ENCODE results near the gene INPP5D.
"Not testable (repeated sequence)": the region's sequence is repeated elsewhere in the genome, so short reads cannot be mapped to it uniquely, and the experiment has no call there.

Gene INPP5D

DNA sequence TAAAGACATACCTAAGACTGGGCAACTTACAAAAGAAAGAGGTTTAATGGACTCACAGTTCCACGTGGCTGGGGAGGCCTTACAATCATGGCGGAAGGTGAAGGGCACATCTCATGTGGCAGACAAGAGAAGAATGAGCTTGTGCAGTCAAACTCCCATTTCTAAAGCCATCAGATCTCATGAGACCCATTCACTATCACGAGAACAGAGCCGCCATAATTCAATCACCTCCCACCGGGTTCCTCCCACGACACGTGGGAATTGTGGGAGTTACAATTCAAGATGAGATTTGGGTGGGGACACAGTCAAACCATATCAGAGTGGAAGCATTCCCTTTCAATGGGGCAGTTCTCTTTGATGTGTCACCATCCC is 39.7 kb downstream of the INPP5D start:
- H3K4me3 ChIP-seq (ENCODE audit: low read length in 2 of 2); H3K4me1 ChIP-seq (ENCODE audit: control insufficient read depth, insufficient read depth, low read length); H3K36me3 ChIP-seq (ENCODE audit: control insufficient read depth in 2 of 2, insufficient read depth in 2 of 2, low read length in 2 of 2); H3K27me3 ChIP-seq (ENCODE audit: control insufficient read depth in 1 of 2, insufficient read depth in 2 of 2, low read length in 2 of 2); H3K9ac ChIP-seq (ENCODE audit: low read length in 2 of 2); H3K9me3 ChIP-seq (ENCODE audit: control insufficient read depth in 2 of 2, low read length in 2 of 2); H3K27ac ChIP-seq (ENCODE audit: low read length): not testable (repeated sequence)

DNA sequence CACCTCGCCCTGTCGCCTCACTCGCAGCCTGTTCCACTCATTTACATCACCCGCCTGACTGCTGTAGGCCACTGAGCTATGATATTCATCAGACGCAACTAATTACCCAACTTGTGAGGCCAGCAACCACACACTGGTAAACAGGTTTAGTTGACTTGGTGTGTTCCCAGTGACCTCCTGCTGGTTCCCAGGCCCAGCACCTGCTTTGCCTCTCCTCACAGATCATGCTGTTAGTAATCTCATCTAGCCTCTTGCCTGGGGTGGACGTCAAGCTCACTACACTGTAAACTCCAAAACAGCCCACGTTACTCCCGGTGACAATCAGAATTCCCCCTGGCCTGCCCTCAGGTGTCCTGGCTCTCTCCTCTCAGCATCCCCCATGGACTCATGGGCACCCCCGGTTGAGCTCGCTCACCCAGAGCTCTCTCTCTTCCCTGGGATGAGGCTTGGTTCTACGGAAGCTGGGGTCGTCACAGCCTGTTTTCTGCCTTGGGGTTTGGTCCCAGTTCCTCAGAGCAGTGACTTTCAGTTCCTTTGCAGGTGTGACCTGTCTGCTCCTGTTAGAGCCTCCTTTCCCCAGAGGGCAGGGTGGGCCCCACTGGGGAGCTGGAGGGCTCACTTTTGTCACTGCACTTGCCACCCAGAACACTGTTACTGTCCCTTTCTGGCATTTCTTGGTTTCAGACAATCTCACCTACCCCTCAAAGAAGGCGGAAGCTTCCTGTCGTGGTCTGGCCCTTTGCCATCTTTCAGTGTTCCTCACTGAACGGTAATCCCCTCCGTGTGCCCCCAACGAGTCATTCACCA is 40.3 kb downstream of the INPP5D start:
- no peak overlapping the region for H3K9ac ChIP-seq (ENCODE audit: low read length in 2 of 2)
- no peaks in the 10 kb centered on the region for H3K27me3 ChIP-seq (ENCODE audit: control insufficient read depth in 1 of 2, insufficient read depth in 2 of 2, low read length in 2 of 2)
- no peak overlapping the region for H3K4me3 ChIP-seq (ENCODE audit: low read length in 2 of 2)
- H3K36me3 ChIP-seq (ENCODE audit: control insufficient read depth in 2 of 2, insufficient read depth in 2 of 2, low read length in 2 of 2), result no peaks in the 10 kb centered on the region
- no peak overlapping the region for H3K27ac ChIP-seq (ENCODE audit: low read length)
- H3K4me1 ChIP-seq (ENCODE audit: control insufficient read depth, insufficient read depth, low read length), result no peaks in the 10 kb centered on the region
- H3K9me3 ChIP-seq (ENCODE audit: control insufficient read depth in 2 of 2, low read length in 2 of 2), result no peaks in the 10 kb centered on the region

DNA sequence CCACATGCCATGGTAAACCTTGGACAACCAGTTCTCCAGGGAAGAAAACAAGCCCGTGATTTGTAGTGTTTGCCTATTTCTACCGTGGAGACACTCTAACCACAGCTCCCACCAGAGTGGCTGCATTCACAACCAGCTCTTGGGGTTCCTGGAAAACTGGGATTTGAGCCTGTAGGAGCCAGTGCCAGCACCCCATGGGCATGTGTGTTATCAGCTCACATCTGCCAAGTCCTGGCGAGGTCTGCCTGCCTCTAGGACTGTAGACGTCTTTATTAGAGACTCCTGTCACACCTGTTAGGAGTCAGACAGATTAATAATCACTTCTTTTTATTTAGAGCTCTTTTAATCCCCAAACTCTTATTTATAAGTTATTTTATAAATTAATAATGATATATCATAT is 41.0 kb downstream of the INPP5D start:
- Histone ChIP-seq H3K36me3 (ENCODE audit: control insufficient read depth in 2 of 2, insufficient read depth in 2 of 2, low read length in 2 of 2) (no peaks in the 10 kb centered on the region), H3K9me3 (ENCODE audit: control insufficient read depth in 2 of 2, low read length in 2 of 2) (peaks cover 0 to 3% of the 10 kb centered on the region in 2 donors), H3K4me3 (ENCODE audit: low read length in 2 of 2) (no peak overlapping the region), H3K9ac (ENCODE audit: low read length in 2 of 2) (no peak overlapping the region), H3K27ac (ENCODE audit: low read length) (no peak overlapping the region), H3K27me3 (ENCODE audit: control insufficient read depth in 1 of 2, insufficient read depth in 2 of 2, low read length in 2 of 2) (no peaks in the 10 kb centered on the region), H3K4me1 (ENCODE audit: control insufficient read depth, insufficient read depth, low read length) (no peaks in the 10 kb centered on the region)

DNA sequence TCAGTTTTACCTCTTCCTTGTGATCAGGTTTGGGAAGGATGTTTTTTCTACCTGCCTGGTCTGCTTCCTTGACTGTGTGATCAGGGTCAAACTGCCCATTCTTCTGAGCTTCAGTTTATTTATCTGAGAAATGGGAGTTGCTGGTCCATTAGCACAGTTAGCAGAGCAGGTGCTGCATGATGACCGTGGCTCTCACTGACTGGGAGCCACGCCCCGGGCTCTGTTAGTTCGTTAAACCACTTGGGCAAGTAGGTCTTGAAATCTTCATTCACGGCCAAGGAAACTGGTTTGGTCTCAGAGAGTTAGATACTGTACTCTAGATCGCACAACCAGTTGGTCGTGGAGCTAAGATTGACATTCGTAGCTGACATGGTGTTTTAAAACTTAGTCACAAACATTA is 41.7 kb downstream of the INPP5D start:
- Histone ChIP-seq H3K9me3 (ENCODE audit: control insufficient read depth in 2 of 2, low read length in 2 of 2) (peaks cover 0 to 3% of the 10 kb centered on the region in 2 donors), H3K9ac (ENCODE audit: low read length in 2 of 2) (no peak overlapping the region), H3K27ac (ENCODE audit: low read length) (no peak overlapping the region)

DNA sequence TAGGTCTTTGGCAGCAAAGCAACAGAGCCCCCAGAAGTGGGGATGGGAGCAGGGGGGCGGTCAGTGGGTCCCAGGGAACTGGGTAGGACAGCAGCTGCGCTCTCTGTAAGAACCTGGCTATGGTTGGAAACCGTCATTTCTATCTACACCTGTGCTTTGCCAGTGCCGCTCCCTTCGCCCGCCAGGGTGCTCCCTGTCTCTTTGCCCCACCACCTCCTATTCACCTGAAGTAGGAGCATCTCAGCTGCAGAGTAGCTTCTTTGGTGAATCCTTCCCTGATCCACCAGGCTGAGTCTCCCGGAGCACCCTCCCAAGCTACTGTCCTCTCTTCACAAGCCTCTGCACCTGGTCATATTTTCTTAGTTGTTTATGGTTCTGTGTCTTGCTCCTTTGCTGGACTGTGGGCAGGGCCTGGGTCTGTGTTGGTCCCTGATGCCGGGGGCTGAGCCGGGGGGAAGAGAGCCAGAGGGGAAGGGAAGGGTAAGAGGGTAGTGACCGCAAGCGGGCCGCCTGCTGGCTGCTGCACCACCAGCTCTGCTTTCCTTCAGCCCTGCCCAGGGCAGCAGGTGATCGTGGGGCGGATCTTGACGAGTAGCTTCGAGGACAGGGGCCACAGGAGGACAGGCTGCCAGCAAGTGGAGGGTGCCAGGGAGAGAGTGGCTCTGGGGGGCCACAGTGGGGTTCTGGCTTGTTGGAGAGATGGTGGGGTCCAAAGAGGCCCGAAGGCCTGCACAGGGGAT is 45.2 kb downstream of the INPP5D start:
- Histone ChIP-seq H3K4me3 (ENCODE audit: low read length in 2 of 2) (no peak overlapping the region), H3K36me3 (ENCODE audit: control insufficient read depth in 2 of 2, insufficient read depth in 2 of 2, low read length in 2 of 2) (no peaks in the 10 kb centered on the region), H3K27ac (ENCODE audit: low read length) (no peak overlapping the region), H3K4me1 (ENCODE audit: control insufficient read depth, insufficient read depth, low read length) (no peaks in the 10 kb centered on the region), H3K9me3 (ENCODE audit: control insufficient read depth in 2 of 2, low read length in 2 of 2) (peaks cover 0 to 3% of the 10 kb centered on the region in 2 donors), H3K9ac (ENCODE audit: low read length in 2 of 2) (no peak overlapping the region), H3K27me3 (ENCODE audit: control insufficient read depth in 1 of 2, insufficient read depth in 2 of 2, low read length in 2 of 2) (no peaks in the 10 kb centered on the region)

More for the DNA sequence above, 41.7 kb downstream of the INPP5D start:
- Histone ChIP-seq H3K27me3 (ENCODE audit: control insufficient read depth in 1 of 2, insufficient read depth in 2 of 2, low read length in 2 of 2) (no peaks in the 10 kb centered on the region), H3K4me1 (ENCODE audit: control insufficient read depth, insufficient read depth, low read length) (no peaks in the 10 kb centered on the region), H3K4me3 (ENCODE audit: low read length in 2 of 2) (no peak overlapping the region), H3K36me3 (ENCODE audit: control insufficient read depth in 2 of 2, insufficient read depth in 2 of 2, low read length in 2 of 2) (no peaks in the 10 kb centered on the region)

DNA sequence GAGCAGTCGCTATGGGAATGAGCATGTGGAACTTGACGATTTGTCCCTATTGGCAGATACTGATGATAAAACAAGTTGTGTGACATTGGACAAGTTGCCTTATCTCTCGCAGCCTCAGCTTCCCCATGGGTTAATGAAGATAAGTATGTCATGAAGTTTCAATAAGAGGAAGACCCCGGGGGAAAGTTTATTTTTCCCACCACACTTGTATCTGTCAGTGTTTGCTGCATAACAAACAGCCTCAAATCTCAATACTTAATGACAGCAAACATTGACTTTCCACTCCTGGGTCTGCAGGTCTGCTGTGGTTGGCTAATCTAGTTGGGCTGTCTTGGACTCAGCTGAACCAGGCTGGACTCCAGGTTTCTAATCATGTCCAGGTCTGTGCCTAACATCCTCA is 45.8 kb downstream of the INPP5D start:
- Histone ChIP-seq H3K4me1 (ENCODE audit: control insufficient read depth, insufficient read depth, low read length) (no peaks in the 10 kb centered on the region), H3K9me3 (ENCODE audit: control insufficient read depth in 2 of 2, low read length in 2 of 2) (peaks cover 0 to 3% of the 10 kb centered on the region in 2 donors), H3K9ac (ENCODE audit: low read length in 2 of 2) (no peak overlapping the region), H3K27ac (ENCODE audit: low read length) (no peak overlapping the region), H3K4me3 (ENCODE audit: low read length in 2 of 2) (no peak overlapping the region), H3K27me3 (ENCODE audit: control insufficient read depth in 1 of 2, insufficient read depth in 2 of 2, low read length in 2 of 2) (no peaks in the 10 kb centered on the region), H3K36me3 (ENCODE audit: control insufficient read depth in 2 of 2, insufficient read depth in 2 of 2, low read length in 2 of 2) (no peaks in the 10 kb centered on the region)

DNA sequence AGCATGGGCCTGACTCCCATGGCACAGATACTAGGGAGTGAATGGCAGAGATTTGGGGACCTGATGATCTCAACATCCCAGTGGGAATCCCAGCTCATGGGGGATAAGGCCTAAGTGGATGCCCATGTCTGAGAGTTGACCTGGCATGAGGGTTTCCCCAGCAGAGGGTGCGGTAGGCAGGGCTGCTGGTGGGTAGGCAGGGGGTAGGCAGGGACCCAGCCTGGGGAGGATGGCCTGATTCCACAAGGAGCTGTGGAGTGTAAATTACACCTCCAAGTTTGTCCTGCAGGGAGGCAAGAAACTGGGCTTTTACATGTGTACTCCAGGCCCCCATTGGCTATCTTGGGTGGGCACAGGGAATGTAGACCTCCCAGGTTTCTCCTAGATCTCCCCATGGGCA is 46.9 kb downstream of the INPP5D start:
- Histone ChIP-seq H3K36me3 (ENCODE audit: control insufficient read depth in 2 of 2, insufficient read depth in 2 of 2, low read length in 2 of 2) (no peaks in the 10 kb centered on the region), H3K27me3 (ENCODE audit: control insufficient read depth in 1 of 2, insufficient read depth in 2 of 2, low read length in 2 of 2) (no peaks in the 10 kb centered on the region), H3K4me1 (ENCODE audit: control insufficient read depth, insufficient read depth, low read length) (no peaks in the 10 kb centered on the region), H3K27ac (ENCODE audit: low read length) (no peak overlapping the region), H3K4me3 (ENCODE audit: low read length in 2 of 2) (no peak overlapping the region), H3K9me3 (ENCODE audit: control insufficient read depth in 2 of 2, low read length in 2 of 2) (peaks cover 0 to 3% of the 10 kb centered on the region in 2 donors), H3K9ac (ENCODE audit: low read length in 2 of 2) (no peak overlapping the region)

DNA sequence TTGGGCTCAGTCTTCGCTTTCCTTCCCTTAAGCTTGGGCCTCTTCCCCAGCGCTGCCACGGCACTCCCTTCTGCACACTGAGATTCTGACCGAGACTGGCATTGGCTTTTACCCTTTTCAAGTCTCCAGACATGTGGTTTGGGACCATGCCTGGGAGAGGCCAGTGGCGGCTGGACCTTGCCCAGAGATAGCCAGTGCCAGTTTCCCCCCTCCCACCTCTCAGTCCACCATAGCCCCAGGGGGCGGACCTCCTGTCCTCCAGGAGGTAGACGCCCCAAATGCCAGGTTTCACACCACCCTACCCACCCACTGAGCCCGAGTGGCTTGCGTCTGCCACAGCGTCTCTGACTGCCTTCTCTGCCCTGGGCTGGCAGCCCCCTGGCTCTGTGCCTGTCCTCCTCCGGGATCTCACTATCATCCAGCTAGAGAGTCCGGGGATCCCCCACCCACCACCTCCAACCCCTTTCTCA is 47.7 kb downstream of the INPP5D start:
- H3K4me1 ChIP-seq (ENCODE audit: control insufficient read depth, insufficient read depth, low read length), result no peaks in the 10 kb centered on the region
- H3K9ac ChIP-seq (ENCODE audit: low read length in 2 of 2), result no peak overlapping the region
- H3K27me3 ChIP-seq (ENCODE audit: control insufficient read depth in 1 of 2, insufficient read depth in 2 of 2, low read length in 2 of 2), result no peaks in the 10 kb centered on the region
- no peak overlapping the region for H3K4me3 ChIP-seq (ENCODE audit: low read length in 2 of 2)
- peaks cover 0 to 3% of the 10 kb centered on the region in 2 donors for H3K9me3 ChIP-seq (ENCODE audit: control insufficient read depth in 2 of 2, low read length in 2 of 2)
- H3K27ac ChIP-seq (ENCODE audit: low read length), result no peak overlapping the region
- H3K36me3 ChIP-seq (ENCODE audit: control insufficient read depth in 2 of 2, insufficient read depth in 2 of 2, low read length in 2 of 2), result no peaks in the 10 kb centered on the region

DNA sequence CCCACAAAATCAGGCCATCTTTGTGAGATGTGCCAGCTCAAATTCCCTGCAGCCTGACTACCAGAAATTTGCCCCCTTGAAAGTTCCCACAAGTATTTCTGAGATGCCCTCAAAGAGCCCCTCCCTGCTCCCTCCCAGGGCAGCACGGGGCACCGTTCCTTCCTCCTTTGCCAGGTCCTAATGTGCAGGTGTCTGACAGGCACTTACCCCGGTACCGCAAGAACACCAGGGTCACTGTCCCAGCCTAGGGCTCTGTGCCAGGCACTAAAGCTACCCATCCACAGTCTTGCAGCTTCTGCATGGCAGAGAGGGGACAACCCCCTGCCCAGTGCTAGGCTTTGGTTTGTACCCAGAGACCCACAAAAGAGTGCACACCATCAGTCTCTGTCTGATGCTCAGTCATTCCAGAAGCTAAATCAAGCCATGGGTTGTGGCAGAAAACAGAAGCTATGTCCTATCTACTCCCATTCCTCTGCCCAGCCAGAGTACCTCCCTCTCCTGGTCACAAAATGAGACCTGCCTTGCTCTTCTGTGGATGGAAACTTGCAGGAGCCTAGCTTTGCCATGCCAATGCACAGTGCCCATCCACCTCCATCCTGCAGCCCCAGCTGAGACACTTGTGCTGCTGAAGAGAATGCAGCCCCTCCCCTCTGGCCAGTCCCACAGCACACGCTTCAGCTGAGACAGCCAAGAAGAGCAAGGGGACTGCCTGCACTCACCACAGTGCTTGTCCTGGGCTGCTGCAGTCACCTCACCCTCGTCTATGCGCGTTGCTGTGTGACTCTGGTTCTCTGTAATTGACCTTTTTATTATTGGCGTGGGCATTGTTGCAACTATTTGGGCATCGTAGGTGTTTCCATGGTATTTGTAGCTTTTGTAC is 48.7 kb downstream of the INPP5D start:
- Histone ChIP-seq H3K4me3 (ENCODE audit: low read length in 2 of 2) (no peak overlapping the region), H3K4me1 (ENCODE audit: control insufficient read depth, insufficient read depth, low read length) (no peaks in the 10 kb centered on the region), H3K36me3 (ENCODE audit: control insufficient read depth in 2 of 2, insufficient read depth in 2 of 2, low read length in 2 of 2) (no peaks in the 10 kb centered on the region), H3K9me3 (ENCODE audit: control insufficient read depth in 2 of 2, low read length in 2 of 2) (peaks cover 0 to 3% of the 10 kb centered on the region in 2 donors), H3K9ac (ENCODE audit: low read length in 2 of 2) (no peak overlapping the region), H3K27me3 (ENCODE audit: control insufficient read depth in 1 of 2, insufficient read depth in 2 of 2, low read length in 2 of 2) (no peaks in the 10 kb centered on the region), H3K27ac (ENCODE audit: low read length) (no peak overlapping the region)

DNA sequence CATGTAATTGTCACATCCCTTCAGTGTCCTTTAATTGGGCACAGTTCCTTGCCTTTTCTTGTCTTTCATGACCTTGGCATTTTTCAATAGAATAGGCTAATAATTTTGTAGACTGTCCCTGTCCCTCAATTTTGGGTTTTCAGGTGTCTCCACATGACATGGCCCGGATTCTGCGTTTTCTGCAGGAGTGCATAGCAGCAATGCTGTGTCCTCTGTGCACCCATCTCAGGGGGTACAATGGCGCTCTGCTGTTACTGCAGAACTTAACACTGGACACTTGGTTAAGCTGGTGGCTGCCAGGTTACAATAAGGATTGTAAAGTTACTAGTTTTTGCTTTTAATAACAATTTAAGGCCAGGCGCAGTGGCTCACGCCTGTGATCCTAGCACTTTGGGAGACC is 51.3 kb downstream of the INPP5D start:
- Histone ChIP-seq H3K27me3 (ENCODE audit: control insufficient read depth in 1 of 2, insufficient read depth in 2 of 2, low read length in 2 of 2) (no peaks in the 10 kb centered on the region), H3K36me3 (ENCODE audit: control insufficient read depth in 2 of 2, insufficient read depth in 2 of 2, low read length in 2 of 2) (no peaks in the 10 kb centered on the region), H3K27ac (ENCODE audit: low read length) (no peak overlapping the region), H3K4me1 (ENCODE audit: control insufficient read depth, insufficient read depth, low read length) (no peaks in the 10 kb centered on the region), H3K4me3 (ENCODE audit: low read length in 2 of 2) (no peak overlapping the region), H3K9ac (ENCODE audit: low read length in 2 of 2) (no peak overlapping the region), H3K9me3 (ENCODE audit: control insufficient read depth in 2 of 2, low read length in 2 of 2) (no peaks in the 10 kb centered on the region)
